Activated naive CD4-positive, alpha-beta T cell (primary cell): Measurements from ENCODE around the gene GPX6.
"Not testable (repeated sequence)": the region's sequence is repeated elsewhere in the genome, so short reads cannot be mapped to it uniquely, and the experiment has no call there.

Source experiments
- DNase-seq, 4 experiments: peaks; one replicate each; lab custom pipeline; 2025; lab: John Stamatoyannopoulos, UW

Gene GPX6

GRCh38 chr6:28515676-28516075 lies at the start of gene GPX6:
Gene GPX6 (minus strand): TSS chr6:28515793. CDS start chr6:28515743, 50 bp downstream.
- DNase-seq, result no peak

- DNase-seq, result no peak
These were observed 48.0 kb upstream of the GPX6 start for GRCh38 chr6:28563430-28564095.

- DNase-seq, result no peak
These were observed 43.0 kb upstream of the GPX6 start for GRCh38 chr6:28558629-28559028.

GRCh38 chr6:28555136-28555535 lies 39.5 kb upstream of the GPX6 start:
- DNase-seq, result no peak

- no peak for DNase-seq
These were observed 38.6 kb upstream of the GPX6 start for GRCh38 chr6:28553986-28554881.

- DNase-seq, result no peak
These were observed 37.9 kb upstream of the GPX6 start for GRCh38 chr6:28553384-28553985.

- no peak for DNase-seq
These were observed 36.5 kb upstream of the GPX6 start for GRCh38 chr6:28551891-28552666.

GRCh38 chr6:28547003-28547402 lies 31.4 kb upstream of the GPX6 start:
- not testable (repeated sequence) for DNase-seq

GRCh38 chr6:28545955-28546354 lies 30.4 kb upstream of the GPX6 start:
- DNase-seq, result no peak

GRCh38 chr6:28543651-28544610 lies 28.3 kb upstream of the GPX6 start:
- peak in 2 of 4 experiments; percentile 5 to 30 for DNase-seq

- peak in 3 of 4 experiments; percentile 16 to 40 (median 29) for DNase-seq
These were observed 27.1 kb upstream of the GPX6 start for GRCh38 chr6:28542440-28543296.

- no peak for DNase-seq
These were observed 26.4 kb upstream of the GPX6 start for GRCh38 chr6:28541996-28542395.

- no peak for DNase-seq
These were observed 22.0 kb upstream of the GPX6 start for GRCh38 chr6:28537509-28538140.

- DNase-seq, result no peak
These were observed 21.5 kb upstream of the GPX6 start for GRCh38 chr6:28537065-28537464.

- DNase-seq, result no peak
These were observed 19.3 kb upstream of the GPX6 start for GRCh38 chr6:28534875-28535274.

GRCh38 chr6:28534306-28534705 lies 18.7 kb upstream of the GPX6 start:
- no peak for DNase-seq

- DNase-seq, result no peak
These were observed 16.0 kb upstream of the GPX6 start for GRCh38 chr6:28531479-28532128.

GRCh38 chr6:28530777-28531176 lies 15.2 kb upstream of the GPX6 start:
- DNase-seq, result no peak
